Right renal pelvis (tissue), 4 donors: ENCODE measurements around the gene XRCC1. TPM values are rescaled to one million over a fixed set of nuclear protein-coding genes. Genes with fewer than 3 reads are reported as not detected.
A peak's percentile ranks its signal among the peaks of the same experiment; 100 is the strongest.

Experiments
- DNase-seq, 4 donors: peaks; one replicate each; pipeline ENCODE4 v3.0.0-alpha.2; 2013; ENCODE audit warnings: low read depth in 4 of 4, low spot score in 3 of 4, missing footprints in 1 of 4
- polyA plus RNA-seq, 4 donors: library from polyadenylated mRNA; unstranded; fragments of 120-200 nt; gene quantifications; one replicate each; pipeline ENCODE4 v1.2.1, GENCODE V29; 2013; ENCODE audit not compliant: insufficient read length in 4 of 4

XRCC1 gene
- polyA plus RNA-seq, 4 donors = 56.7 to 71.0 (median 66.6) TPM

GRCh38 chr19:43578787-43579186 is 3.5 kb upstream of the XRCC1 start:
- DNase-seq = no peak

- no peak for DNase-seq
Observed at GRCh38 chr19:43575955-43576878, 890 bp upstream of the XRCC1 start.

GRCh38 chr19:43574424-43575155 is 737 bp downstream of the XRCC1 start:
- DNase-seq = no peak

GRCh38 chr19:43572171-43572588 is 3.1 kb downstream of the XRCC1 start:
- DNase-seq = no peak

- no peak for DNase-seq
Observed at GRCh38 chr19:43570174-43570791, 5.0 kb downstream of the XRCC1 start.

GRCh38 chr19:43569657-43570056 is 5.7 kb downstream of the XRCC1 start:
- DNase-seq = no peak

- no peak for DNase-seq
Observed at GRCh38 chr19:43564800-43565199, 10.5 kb downstream of the XRCC1 start.

GRCh38 chr19:43563816-43564457 is 11.4 kb downstream of the XRCC1 start:
- no peak for DNase-seq

GRCh38 chr19:43562698-43563241 is 12.6 kb downstream of the XRCC1 start:
- DNase-seq = no peak

- DNase-seq = no peak
Observed at GRCh38 chr19:43562226-43562697, 13.1 kb downstream of the XRCC1 start.

- DNase-seq = no peak
Observed at GRCh38 chr19:43561139-43561970, 14.0 kb downstream of the XRCC1 start.

- no peak for DNase-seq
Observed at GRCh38 chr19:43560687-43561086, 14.6 kb downstream of the XRCC1 start.

GRCh38 chr19:43555185-43555770 is 20.0 kb downstream of the XRCC1 start:
- DNase-seq = peak in 1 of 4 donors; percentile 41

GRCh38 chr19:43554317-43554895 is 20.9 kb downstream of the XRCC1 start:
- DNase-seq = no peak

GRCh38 chr19:43553656-43554055 is 21.7 kb downstream of the XRCC1 start:
- no peak for DNase-seq

- DNase-seq = no peak
Observed at GRCh38 chr19:43552616-43553015, 22.7 kb downstream of the XRCC1 start.

- DNase-seq = no peak
Observed at GRCh38 chr19:43552198-43552450, 23.2 kb downstream of the XRCC1 start.

- no peak for DNase-seq
Observed at GRCh38 chr19:43551399-43552197, 23.7 kb downstream of the XRCC1 start.
